WTC11 (cell line): ENCODE results near the gene NUDT14.

Experiments used
- CTCF ChIP-seq: fragments of 200-600 bp; IDR thresholded peaks from 2 replicates; pipeline ENCODE4 v1.8.0; 2022; ENCODE audit warnings: antibody characterized with exemption
- ELF4 ChIP-seq: sonication (generic); formaldehyde crosslinking; IDR thresholded peaks from 2 replicates; pipeline ENCODE4 v1.8.1; 2022; ENCODE audit warnings: low read depth, mild to moderate bottlenecking, moderate library complexity, missing genetic modification reagents
- MYBL2 ChIP-seq: sonication (generic); formaldehyde crosslinking; IDR thresholded peaks from 2 replicates; pipeline ENCODE4 v1.8.1; 2023; ENCODE audit warnings: mild to moderate bottlenecking, moderate library complexity, missing genetic modification reagents
- NFYB ChIP-seq: sonication (generic); formaldehyde crosslinking; conservative IDR thresholded peaks from 2 replicates; pipeline ENCODE4 v1.8.0; 2022; ENCODE audit warnings: low read depth, missing genetic modification reagents
- NR2C2 ChIP-seq: sonication (generic); formaldehyde crosslinking; IDR thresholded peaks from 2 replicates; pipeline ENCODE4 v1.8.0; 2022; ENCODE audit warnings: mild to moderate bottlenecking, missing genetic modification reagents
- ZNF425 ChIP-seq: fragments of 250-450 bp; sonication (Bioruptor Pico); conservative IDR thresholded peaks from 2 replicates; pipeline ENCODE4 v1.9.0; 2021; ENCODE audit warnings: mild to moderate bottlenecking

GRCh38 chr14:105144026-105144665 is 37.0 kb downstream of the NUDT14 start:
- TF ChIP-seq CTCF (no peak), ELF4 (CRISPR knock-in tag) (no peak), NR2C2 (no peak), MYBL2 (no peak), NFYB (CRISPR knock-in tag) (no peak), ZNF425 (no peak)
